Measurements from ENCODE around the gene MSX2. TPM values are rescaled to one million over a fixed set of nuclear protein-coding genes. Genes with fewer than 3 reads are reported as not detected.

Gene MSX2
- total RNA-seq, 1 experiment from 2014 or later: 11.3 TPM

DNA sequence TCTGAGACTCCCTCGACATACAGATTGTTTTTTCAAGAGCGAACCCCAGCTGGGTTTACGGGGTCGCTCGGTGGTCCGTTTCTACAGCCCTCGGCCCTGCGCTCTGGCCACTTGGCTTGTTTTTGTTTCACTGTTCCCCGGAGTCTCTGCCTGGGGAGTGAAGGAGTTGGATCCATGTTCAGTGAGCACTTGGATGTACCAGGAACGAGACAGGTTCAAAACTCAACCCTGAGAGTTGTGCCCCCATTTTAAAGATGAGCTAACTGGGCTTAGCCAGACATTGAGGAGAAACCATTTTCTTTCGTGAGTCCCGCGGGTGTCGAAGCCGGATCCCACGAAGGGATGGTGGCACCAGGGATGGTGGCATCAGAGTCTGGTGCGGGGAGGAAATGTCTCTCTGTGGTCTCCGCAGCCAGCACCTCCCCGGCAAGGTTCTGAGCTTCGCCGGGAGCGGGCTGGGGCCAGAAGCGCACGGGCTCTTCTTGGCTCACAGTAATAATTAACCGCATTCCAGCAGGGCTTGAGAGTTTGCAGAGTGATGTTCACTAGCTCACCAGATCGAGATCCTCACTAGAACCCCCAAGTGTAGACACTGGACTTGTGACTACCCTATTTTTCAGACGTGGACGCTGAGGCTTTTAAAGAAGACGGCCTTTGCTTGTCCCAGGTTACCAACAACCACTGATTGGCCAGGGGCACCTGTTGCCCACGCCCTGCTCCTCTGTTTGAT is 1.0 kb downstream of the MSX2 start:
- CTCF ChIA-PET: no interaction called here
- Histone ChIP-seq H3K9me2 (ENCODE audit: insufficient read depth) (no peaks in the 10 kb centered on the region), H3K4me1 (ENCODE audit: control insufficient read depth in 1 of 2, insufficient read depth in 2 of 2, low read length in 2 of 2) (peaks cover 6 to 33% of the 10 kb centered on the region in 2 experiments; a peak in 3 of 4 replicates), H3K36me3 (ENCODE audit: control insufficient read depth in 1 of 2, insufficient read depth in 2 of 2, low read length in 2 of 2) (peaks cover 9 to 11% of the 10 kb centered on the region in 2 experiments; a peak in 2 of 4 replicates), H3K9ac (ENCODE audit: low read length) (peak overlapping the region; percentile 74), H3K27me3 (ENCODE audit: insufficient read depth, low read length) (peaks cover 11% of the 10 kb centered on the region; the same call in 1 of the 2 replicates), H3K4me3 (replicated peaks in 1 of 2; ENCODE audit: low read depth in 1 of 2, low read length in 2 of 2) (peak overlapping the region; percentile 77 to 83), H4K20me1 (ENCODE audit: insufficient read depth) (no peaks in the 10 kb centered on the region), H3K79me2 (ENCODE audit: insufficient read depth, low read length) (peaks cover 38% of the 10 kb centered on the region), H3K9me3 (ENCODE audit: control insufficient read depth in 1 of 2, insufficient read depth in 1 of 2, low read depth in 1 of 2, low read length in 2 of 2) (no peaks in the 10 kb centered on the region), H3K4me2 (ENCODE audit: low read length) (peak overlapping the region; percentile 95), H2AFZ (ENCODE audit: low read depth, low read length, poor library complexity, severe bottlenecking) (no peak overlapping the region), H3K27ac (ENCODE audit: low read depth, low read length) (peak overlapping the region; percentile 75; the same call in 1 of the 2 replicates)
- RAD21 ChIA-PET (ENCODE audit: low non-redundant PET in 1 of 2, low total read pairs in 2 of 2, uncharacterized antibody in 2 of 2, unreplicated experiment in 2 of 2): no interaction called here
- POLR2A ChIA-PET: no interaction called here
- intact Hi-C loops (cut with micrococcal nuclease): loop anchor here (10.0 kb wide), 1 partner anchor 961 kb away; no protein-coding TSS in a partner anchor
- no peak for ATAC-seq
- TSS peak; percentile 49 for BruUV-seq (replicated peaks)
- TF ChIP-seq CEBPB (IDR thresholded peaks at IDR 0.05; ENCODE audit: low read depth) (no peak), CBX3 (IDR thresholded peaks at IDR 0.05; ENCODE audit: low read depth) (no peak), POLR2AphosphoS5 (IDR thresholded peaks at IDR 0.05; ENCODE audit: low read depth, low read length) (no peak), ZFX (IDR thresholded peaks at IDR 0.05) (no peak), JUND (IDR thresholded peaks at IDR 0.05) (no peak)
- no peak for DNase-seq (ENCODE audit: low read depth, low spot score)

DNA sequence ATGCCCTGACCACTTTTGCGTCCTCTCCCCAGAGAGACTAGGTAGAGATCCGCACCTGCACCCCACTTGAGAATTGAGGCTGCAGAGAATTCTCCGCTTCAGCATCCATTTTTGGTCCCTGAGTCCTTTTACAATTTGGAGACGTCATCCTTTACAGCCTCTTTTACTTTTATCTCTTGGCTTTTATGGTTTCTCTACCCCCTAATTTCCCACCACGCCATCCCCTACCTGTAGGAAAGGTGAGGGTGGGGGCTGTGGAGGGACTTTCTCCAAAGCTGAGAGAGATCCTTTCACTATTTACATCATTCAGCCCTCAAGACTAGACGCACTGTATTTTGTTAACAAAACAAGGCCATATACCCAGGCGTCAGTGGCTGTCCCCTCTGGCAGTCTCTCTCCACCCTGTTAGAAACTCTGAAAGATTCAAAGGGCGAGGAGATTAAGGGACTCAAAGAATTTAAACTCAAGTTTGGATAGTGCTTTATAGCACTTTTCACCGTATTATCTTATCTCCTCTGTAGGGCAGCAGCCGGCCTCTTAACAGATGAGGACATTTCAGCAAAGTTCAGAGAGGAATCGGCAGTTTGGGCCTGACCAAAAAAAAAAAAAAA is 1.7 kb downstream of the MSX2 start:
- H3K36me3 ChIP-seq (ENCODE audit: control insufficient read depth in 1 of 2, insufficient read depth in 2 of 2, low read length in 2 of 2): peaks cover 10 to 11% of the 10 kb centered on the region in 2 experiments; a peak in 2 of 4 replicates
- ChIA-PET POLR2A (no interaction called here), RAD21 (ENCODE audit: low non-redundant PET in 1 of 2, low total read pairs in 2 of 2, uncharacterized antibody in 2 of 2, unreplicated experiment in 2 of 2) (no interaction called here), CTCF (no interaction called here)
- TF ChIP-seq SRF (IDR thresholded peaks at IDR 0.05; ENCODE audit: low read depth) (no peak), ZFX (IDR thresholded peaks at IDR 0.05) (no peak), ZNF274 (IDR thresholded peaks at IDR 0.05; ENCODE audit: low read depth, low read length) (no peak), EGR1 (IDR thresholded peaks at IDR 0.05; ENCODE audit: low read depth) (no peak), TCF7L2 (IDR thresholded peaks at IDR 0.05; ENCODE audit: borderline replicate concordance, extremely low read depth, insufficient read depth, insufficient read length) (no peak), YY1 (IDR thresholded peaks at IDR 0.05; ENCODE audit: extremely low read depth, insufficient replicate concordance, low read depth, low read length) (no peak), EZH2 (IDR thresholded peaks at IDR 0.05) (no peak), ELF1 (IDR thresholded peaks at IDR 0.05; ENCODE audit: borderline replicate concordance, low read depth) (no peak)
- peaks cover 3 to 28% of the 10 kb centered on the region in 2 experiments; a peak in 3 of 4 replicates for H3K4me1 ChIP-seq (ENCODE audit: control insufficient read depth in 1 of 2, insufficient read depth in 2 of 2, low read length in 2 of 2)
- peaks cover 8% of the 10 kb centered on the region; the same call in 1 of the 2 replicates for H3K27me3 ChIP-seq (ENCODE audit: insufficient read depth, low read length)
- H3K27ac ChIP-seq (ENCODE audit: low read depth, low read length): no peak overlapping the region
- ATAC-seq: no peak
- H2AFZ ChIP-seq (ENCODE audit: low read depth, low read length, poor library complexity, severe bottlenecking): no peak overlapping the region
- intact Hi-C loops (cut with micrococcal nuclease): loop anchor here (10.0 kb wide), 1 partner anchor 961 kb away; no protein-coding TSS in a partner anchor
- DNase-seq (ENCODE audit: low read depth, low spot score): no peak
- BruUV-seq (replicated peaks): no TSS peak
- H3K9me2 ChIP-seq (ENCODE audit: insufficient read depth): no peaks in the 10 kb centered on the region
- H4K20me1 ChIP-seq (ENCODE audit: insufficient read depth): no peaks in the 10 kb centered on the region
- H3K9ac ChIP-seq (ENCODE audit: low read length): no peak overlapping the region
- no peaks in the 10 kb centered on the region for H3K9me3 ChIP-seq (ENCODE audit: control insufficient read depth in 1 of 2, insufficient read depth in 1 of 2, low read depth in 1 of 2, low read length in 2 of 2)
- peak overlapping the region; percentile 95 for H3K4me2 ChIP-seq (ENCODE audit: low read length)
- peak overlapping the region; percentile 77 to 83; a peak in 3 of 4 replicates for H3K4me3 ChIP-seq (replicated peaks in 1 of 2; ENCODE audit: low read depth in 1 of 2, low read length in 2 of 2)
- peaks cover 38% of the 10 kb centered on the region for H3K79me2 ChIP-seq (ENCODE audit: insufficient read depth, low read length)
